Epithelial cell of esophagus (primary cell): ENCODE measurements around the gene SLC37A1.

Source experiments
- DNase-seq: peaks from one replicate; pipeline ENCODE4 v3.0.0; 2010; ENCODE audit warnings: low read depth
- H3K4me3 ChIP-seq: 2 replicates; pipeline ENCODE4 v1.5.1; 2011; ENCODE audit warnings: mild to moderate bottlenecking, low read length, control low read depth
- CTCF ChIP-seq: IDR thresholded peaks from 2 replicates; pipeline ENCODE4 v1.5.1; 2011; ENCODE audit warnings: low read depth, mild to moderate bottlenecking, low read length, control low read depth, inconsistent platforms; ENCODE audit not compliant: insufficient read depth; ENCODE audit errors: missing control alignments

Gene SLC37A1

GRCh38 chr21:42547001-42547905 is 33.6 kb downstream of the SLC37A1 start:
- TF ChIP-seq CTCF: no peak
- DNase-seq: no peak
- H3K4me3 ChIP-seq: no peak overlapping the region

GRCh38 chr21:42547906-42548365 is 34.3 kb downstream of the SLC37A1 start:
- TF ChIP-seq CTCF: no peak
- H3K4me3 ChIP-seq: no peak overlapping the region
- DNase-seq: no peak

GRCh38 chr21:42548687-42549406 is 35.2 kb downstream of the SLC37A1 start:
- DNase-seq: no peak
- H3K4me3 ChIP-seq: no peak overlapping the region
- TF ChIP-seq CTCF: no peak

- no peak overlapping the region for H3K4me3 ChIP-seq
- DNase-seq: peak; percentile 57
- TF ChIP-seq CTCF: no peak
Measured at GRCh38 chr21:42550817-42551216, 37.2 kb downstream of the SLC37A1 start.

- no peak for DNase-seq
- no peak overlapping the region for H3K4me3 ChIP-seq
- no peak for TF ChIP-seq CTCF
Measured at GRCh38 chr21:42552407-42553336, 39.0 kb downstream of the SLC37A1 start.

- no peak for TF ChIP-seq CTCF
- H3K4me3 ChIP-seq: no peak overlapping the region
- no peak for DNase-seq
Measured at GRCh38 chr21:42553435-42553834, 39.8 kb downstream of the SLC37A1 start.
